ENCODE results near the gene DLX3. TPM values are rescaled to one million over a fixed set of nuclear protein-coding genes. Genes with fewer than 3 reads are reported as not detected.
"Not testable (repeated sequence)": the region's sequence is repeated elsewhere in the genome, so short reads cannot be mapped to it uniquely, and the experiment has no call there.

Gene DLX3
- 1.2 TPM for polyA plus RNA-seq (ENCODE audit: insufficient read length)
- long read RNA-seq, donor 1, partial matches to known transcripts: 0 of 3 reads
- long read RNA-seq, donor 1, other reads (novel, unspliced or antisense): 0 of 3 reads
- long read RNA-seq, donor 2: 0 reads
- long read RNA-seq, donor 3, partial matches to known transcripts: 0 of 1 reads
- long read RNA-seq, donor 3, other reads (novel, unspliced or antisense): 0 of 1 reads
- long read RNA-seq, donor 4: 0 reads
- long read RNA-seq, donor 5: 0 reads
- long read RNA-seq, donor 6, partial matches to known transcripts: 0 of 1 reads
- long read RNA-seq, donor 6, other reads (novel, unspliced or antisense): 0 of 1 reads
- long read RNA-seq, donor 7, partial matches to known transcripts: 0 of 2 reads
- long read RNA-seq, donor 7, other reads (novel, unspliced or antisense): 0 of 2 reads
- long read RNA-seq, donor 8: 0 reads

DNA sequence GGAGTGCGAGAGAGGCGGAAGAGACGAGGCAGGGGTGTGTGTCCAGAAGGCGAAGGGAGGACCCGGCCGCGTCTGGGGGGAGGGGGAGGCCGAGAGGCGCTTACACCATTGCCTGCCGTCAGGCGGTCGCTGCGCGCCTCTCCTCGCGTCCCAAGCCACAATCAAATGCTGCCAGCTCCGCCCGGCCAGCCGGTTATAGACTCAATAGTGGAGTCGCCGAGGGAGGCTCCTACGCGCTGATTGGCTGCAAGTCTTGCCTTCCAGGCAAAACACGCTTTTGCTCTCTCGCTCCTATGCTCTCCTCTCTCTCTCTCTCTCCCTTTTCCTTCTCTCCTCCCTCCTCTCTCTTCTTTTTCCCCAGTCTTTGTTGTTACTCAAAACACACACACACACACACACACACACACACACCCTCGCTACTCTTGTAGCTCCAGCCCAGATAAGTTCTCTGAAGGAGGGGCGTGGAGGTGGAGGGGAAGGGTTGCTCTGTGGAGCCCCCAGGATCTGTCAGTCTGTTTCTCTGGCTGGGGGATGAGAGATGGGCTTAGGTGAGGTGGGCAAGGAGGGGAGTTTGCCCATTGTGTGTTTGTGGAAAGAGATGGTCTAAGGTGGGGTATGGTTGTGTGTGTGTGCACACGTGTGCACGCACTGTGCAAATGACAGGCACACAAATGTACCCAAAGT, at the start of gene DLX3:
Gene DLX3, minus strand, starts transcription at position 170 of the 684 bp plus-strand sequence. CDS start 226 bp downstream, outside the sequence.
- peak; percentile 77 for DNase-seq

DNA sequence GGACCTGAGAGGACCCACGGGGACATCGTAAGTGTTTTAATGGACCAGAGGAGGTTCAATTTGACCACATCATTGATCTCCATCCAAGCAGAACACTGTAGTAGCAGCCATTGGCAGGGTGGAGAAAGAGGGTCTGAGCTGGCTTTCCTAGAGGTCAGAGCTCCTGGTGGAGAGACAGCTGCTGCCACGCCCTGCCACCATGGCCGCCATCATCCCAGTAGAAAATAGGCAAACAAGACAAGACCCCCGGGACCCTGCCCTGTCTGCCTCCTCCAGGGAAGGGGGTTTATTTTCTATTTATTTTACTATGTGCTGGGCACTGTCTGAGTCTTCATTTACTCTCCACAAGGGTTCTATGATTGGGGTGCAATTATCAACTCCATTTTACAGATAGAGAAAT, 49.5 kb upstream of the DLX3 start:
- no peak for DNase-seq

DNA sequence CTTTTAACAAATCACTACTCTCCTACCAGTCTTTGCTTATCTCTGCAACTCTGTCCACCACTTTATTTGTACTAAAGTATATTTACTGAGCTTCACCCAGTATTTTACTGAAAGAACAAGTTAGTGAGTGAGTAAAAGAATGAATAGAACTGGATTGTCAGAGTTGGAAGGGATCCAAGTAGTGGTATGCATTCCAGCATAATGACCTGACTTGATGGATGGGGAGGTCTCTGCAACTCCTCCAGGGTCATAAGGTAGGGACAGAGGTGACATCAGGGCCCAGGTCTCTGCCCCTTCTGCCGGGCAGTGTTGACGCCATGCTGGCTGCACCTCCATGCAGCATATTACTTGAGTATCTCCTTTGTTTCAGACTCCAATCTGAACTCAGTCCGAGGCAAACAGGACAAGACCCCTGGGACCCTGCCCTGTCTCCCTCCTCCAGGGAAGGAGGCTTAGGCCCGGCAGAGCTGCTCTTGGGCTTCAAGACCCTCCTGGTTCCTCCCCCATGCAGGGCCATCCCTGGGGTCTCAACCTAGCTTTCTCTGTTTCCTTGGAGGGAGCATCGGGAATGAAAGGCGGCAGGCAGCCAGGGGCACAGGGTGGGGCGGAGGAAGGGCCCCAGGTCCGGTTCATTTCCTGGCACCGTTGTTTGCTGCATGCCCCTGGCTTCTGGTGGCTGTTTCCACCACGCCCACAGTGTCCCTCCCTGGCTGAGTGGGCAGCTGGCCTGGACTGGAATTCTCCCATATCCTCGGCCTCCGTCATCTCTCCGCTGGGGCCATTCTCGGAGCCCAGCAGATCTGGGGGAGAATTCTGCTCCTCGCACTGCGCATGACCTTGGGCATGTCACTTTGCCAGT, 48.5 kb upstream of the DLX3 start:
- DNase-seq: no peak

DNA sequence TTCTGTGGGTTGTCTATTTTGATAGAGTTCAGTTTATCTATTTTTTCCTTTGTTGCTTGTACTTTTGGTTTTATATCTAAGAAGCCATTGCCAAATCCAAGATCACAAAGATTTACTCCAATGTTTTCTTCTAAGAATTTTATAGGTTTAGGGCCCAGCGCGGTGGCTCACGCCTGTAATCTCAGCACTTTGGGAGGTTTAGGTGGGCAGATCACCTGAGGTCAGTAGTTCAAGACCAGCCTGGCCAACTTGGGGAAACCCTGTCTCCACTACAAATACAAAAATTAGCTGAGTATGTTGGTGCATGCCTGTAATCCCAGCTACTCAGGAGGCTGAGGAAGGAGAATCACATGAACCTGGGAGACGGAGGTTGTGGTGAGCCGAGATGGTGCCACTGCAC, 47.2 kb upstream of the DLX3 start:
- no peak for DNase-seq

DNA sequence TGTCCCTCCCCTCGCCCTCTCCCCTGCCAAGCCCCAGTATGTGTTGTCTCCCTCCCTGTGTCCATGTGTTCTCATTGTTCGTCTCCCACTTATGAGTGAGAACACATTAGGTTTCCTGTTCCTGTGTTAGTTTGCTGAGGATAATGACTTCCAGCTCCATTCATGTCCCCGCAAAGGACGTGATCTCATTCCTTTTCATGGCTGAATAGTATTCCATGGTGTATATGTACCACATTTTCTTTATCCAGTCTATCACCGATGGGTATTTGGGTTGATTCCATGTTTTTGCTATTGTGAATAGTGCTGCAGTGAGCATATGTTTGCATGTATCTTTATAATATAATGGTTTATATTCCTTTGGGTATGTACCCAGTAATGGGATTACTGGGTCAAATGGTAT, 45.5 kb upstream of the DLX3 start:
- not testable (repeated sequence) for DNase-seq

DNA sequence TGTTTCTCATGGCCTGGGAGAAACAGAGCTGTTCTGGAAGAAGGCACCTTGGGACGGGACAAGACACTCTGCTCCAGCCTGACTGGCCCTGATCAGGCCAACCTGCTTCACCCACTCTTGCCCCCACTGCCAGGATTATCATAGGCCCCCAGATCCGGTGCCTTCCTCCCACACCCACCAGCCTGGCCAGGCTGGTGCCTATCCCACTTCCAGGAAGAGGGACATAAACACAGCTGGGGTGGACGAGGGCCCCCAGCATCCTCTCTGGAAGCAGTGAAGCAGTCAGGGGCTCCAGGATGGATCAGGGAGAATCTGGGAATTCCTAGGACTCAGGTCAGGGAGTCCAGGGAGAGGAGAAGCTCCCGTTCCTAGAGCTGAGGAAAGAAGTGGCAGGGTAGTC, 44.0 kb upstream of the DLX3 start:
- DNase-seq: no peak

DNA sequence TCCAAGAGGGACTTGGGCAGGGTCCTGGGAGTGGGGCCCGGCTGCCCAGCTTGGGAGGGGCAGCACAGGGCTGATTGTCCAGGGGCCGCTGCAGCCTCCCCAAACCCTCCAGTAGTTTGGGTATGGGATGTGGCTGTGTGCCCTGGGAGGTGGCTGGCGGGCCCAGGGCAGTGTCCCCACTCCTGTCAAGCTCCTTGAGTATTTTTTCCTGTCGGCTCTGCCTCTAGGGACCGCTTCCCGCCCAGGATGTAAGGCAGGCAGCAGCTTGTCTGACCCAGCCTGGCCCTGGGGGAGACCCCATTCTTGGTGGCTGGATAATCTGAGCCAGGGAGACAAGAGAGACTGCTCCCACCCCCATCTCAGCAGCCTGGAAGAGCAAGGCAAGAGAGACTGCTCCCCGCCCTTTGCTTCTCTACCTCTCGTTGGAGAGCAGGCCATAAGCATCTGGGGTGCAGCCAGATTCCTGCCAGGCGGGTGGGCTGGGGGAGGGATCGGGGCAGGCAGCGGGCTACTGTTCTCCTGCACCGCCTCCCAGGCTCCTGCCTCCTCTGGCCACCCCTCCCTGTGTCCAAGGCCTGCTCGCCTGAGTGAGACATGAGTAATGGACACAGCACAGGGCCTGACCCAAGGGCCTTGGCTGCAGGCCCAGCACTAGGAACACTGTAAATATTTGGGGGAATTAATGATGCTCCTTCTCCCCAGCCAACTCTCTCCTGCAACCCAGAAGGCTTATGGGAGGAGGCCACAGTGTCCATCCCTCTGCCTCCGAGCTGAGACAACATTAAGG, 42.5 kb upstream of the DLX3 start:
- DNase-seq: no peak

DNA sequence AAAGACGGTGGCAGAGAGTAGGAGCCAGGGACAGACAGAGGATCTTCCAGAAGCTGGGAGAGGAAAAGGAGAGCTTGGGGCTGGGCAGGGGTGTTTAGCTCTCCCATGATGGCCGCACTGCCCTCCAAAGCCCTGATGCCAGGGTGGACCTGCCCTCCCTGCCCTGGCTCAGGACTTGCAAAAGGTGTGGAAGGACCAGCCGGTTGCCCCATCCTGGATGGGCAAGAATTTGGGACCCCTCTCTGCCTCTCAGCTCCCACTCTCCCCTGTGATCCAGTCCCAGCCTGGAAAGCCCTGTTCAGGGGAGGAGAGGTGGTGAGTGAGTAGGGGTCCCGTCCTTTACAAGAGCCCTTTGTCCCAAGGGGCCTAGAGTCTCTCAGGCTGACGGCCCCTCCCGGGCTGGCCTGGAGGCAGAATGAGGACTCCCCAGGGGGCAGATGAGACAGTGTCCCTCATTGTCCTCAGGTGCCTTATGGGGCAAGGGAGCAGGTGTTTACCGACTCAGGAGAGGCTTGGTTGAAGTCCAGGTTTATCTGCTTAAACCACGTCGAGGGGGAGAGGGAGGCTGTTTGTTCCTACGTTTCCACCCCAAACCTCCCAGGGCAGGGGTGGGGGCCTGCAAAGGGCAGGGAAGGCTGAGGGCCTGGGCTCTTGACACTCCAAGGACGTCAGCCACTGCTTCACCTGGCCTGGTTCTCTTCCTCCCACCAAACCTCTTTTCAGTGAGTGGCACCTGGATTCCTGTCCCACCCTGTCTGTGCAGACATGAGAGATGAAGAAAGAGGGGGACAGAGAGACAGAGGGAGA, 41.6 kb upstream of the DLX3 start:
- no peak for DNase-seq

DNA sequence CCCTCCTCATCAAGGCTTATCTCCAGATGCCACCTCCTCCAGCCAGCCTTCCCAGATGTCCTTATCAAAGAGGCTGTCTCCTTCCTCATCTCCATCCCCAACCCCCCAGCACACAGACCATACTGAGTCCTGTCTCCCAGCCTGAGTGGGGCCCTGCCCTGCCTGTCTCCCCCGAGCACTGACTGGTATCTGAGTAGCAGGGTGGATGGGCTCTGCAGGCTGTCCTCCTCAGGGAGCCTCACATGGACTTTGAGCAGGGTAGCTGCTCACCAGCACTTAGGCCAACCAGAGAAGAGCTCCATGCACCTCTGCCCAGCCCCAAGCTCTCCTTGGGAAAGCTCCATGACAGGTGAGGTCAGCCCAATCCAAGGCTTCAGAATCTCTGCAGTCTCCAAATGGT, 40.9 kb upstream of the DLX3 start:
- DNase-seq: no peak

DNA sequence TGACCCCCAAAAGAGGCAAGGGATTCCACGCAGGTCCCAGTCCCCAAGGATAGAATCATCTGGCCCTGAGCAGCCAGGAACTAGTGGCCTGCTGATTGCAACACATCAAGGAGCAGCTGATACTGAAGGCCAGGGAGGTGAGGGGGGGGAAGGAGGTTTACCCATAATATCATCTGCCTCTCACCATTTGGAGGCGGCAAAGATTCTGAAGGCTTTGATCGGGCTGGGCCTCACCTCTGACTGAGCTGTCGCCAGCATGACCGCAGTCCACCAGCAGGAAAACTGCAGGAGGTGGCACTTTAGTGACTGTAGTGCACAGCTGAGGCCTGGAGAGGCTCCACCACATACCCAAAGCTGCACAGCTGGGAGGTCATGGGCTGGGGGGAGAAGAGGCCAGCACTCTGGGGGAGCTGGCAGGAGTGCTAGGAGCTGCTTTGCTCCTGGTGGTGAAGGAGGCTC, 40.4 kb upstream of the DLX3 start:
- DNase-seq: no peak

DNA sequence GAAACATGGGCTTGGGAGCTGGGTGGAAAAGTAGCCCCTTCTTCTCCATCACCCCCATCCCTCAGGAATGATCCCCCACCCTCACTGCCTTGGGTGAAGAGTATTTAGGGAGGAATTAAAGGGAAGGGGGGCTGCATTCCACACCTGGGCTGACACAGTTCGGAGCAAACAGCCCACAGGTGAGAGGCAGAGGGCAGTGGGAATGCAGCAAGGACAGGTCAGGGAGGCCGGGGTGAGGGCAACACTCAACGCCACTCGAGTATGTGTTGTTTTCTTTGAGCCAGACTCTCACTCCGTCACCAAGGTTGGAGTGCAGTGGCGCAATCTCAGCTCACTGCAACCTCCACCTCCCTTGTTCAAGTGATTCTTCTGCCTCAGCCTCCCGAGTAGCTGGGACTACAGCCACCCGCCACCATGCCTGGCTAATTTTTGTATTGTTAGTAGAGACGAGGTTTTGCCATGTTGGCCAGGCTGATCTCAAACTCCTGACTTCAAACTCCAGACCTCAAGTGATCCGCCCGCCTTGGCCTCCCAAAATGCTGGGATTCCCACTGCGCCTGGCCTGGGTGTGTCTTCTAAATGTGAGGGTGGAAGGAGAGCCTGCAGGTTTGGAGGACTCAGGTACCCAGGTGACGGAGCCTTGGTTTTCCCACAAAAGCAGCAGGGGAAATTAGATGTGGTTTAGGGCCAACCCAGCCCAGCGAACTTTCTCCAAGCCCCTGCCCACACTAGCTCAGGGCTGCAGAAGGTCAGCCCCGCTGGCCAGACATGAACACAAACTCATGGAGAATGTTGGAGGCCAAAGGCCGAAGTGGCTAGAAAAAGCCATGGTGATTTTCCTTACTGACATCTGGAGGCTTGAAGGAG, 39.7 kb upstream of the DLX3 start:
- DNase-seq: no peak

DNA sequence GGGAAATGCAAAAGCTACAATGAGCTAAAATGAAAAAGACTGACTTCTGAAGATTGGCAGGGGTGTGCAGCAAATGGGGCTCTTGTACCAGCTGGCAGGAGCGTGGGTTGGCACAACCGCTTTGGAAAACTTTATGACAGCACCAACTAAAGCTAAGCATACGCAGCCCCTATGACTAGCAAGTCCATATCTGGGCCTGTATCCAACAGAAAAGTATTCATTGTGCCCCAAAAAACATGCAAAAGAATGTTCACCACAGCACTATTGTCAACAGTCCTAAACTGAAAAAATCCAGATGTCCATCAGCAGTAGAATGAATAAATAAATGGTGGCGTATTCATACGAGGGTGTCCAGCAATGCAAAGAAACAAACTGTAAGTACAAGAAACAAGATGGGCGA, 38.3 kb upstream of the DLX3 start:
- no peak for DNase-seq

DNA sequence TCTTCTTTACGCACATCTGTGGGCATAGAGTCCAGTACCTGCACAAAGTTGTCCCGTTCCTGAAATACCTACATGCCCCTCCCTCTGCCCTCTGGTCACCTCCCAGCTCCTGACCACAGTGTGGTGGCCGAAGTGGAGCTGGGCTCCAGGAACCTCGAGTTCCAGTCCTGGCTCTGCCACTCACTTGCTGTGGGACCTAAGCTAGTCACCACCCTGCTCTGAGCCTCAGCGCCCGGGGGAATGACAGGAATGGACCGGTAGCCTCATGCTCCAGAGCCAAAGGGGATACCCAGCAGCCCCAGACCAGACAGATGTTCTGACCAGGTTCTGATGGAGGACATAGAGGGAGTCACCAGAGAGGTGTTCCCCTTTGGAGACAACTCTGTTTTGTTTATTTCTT, 34.2 kb upstream of the DLX3 start:
- DNase-seq: no peak

DNA sequence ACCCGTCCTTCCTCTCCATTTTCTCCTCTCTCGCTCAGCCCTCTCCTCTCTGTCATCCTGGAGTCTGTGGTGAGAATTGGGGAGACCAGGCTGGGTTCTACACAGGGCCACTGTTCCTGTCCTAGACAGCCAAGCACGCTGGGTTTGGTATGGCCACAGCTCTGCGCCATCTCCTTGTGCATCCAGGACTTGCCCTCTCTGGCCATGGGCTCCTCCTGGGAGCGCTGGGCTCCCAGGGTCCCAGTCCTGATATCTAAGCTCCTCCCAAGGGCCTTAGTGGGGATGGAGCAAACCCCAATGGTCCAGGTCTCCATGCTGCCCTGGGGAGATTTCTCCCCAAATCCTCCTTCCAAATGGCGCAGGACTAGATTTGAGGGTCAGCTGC, 33.7 kb upstream of the DLX3 start:
- no peak for DNase-seq

DNA sequence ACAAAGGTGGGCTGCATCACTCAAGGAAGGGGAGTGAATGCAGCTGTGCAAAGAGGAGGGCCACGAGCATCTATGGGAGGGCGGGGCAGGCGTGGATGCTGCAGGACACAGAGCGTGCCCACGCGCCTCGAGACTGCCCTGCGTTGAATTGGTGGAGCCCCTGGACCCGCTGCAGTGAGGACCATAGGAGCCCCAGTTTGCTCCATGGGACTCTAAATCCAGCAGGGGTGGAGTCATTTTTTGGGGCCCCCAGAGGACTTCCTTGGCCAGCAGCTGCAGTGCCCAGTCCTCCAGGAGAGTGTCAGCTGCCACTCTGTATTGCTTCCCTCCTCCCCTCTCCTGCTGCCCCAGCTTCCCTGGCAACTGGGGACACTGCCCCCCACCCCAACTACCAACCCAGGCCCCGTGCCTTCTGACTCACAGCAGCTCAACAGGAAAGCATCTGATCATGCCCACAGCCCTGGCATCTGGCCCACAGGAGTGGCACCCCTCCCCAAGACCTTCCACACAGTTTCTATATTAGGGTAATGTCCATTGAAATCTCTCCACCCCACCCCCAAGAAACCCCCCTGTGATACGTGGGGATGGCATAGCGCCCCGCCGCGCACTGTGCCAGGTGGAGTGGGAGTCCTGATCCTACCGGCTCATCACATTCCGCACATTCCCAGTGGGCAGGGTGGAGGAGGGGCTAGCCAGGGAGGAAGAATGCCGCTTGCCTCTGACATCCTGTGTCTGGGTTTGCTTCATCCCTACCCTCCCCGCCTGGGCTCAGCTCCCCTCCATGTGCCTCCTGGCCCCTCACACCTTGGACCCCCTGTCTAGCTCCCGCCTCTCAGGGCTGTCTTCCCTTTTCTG, 33.1 kb upstream of the DLX3 start:
- DNase-seq: peak; percentile 53

DNA sequence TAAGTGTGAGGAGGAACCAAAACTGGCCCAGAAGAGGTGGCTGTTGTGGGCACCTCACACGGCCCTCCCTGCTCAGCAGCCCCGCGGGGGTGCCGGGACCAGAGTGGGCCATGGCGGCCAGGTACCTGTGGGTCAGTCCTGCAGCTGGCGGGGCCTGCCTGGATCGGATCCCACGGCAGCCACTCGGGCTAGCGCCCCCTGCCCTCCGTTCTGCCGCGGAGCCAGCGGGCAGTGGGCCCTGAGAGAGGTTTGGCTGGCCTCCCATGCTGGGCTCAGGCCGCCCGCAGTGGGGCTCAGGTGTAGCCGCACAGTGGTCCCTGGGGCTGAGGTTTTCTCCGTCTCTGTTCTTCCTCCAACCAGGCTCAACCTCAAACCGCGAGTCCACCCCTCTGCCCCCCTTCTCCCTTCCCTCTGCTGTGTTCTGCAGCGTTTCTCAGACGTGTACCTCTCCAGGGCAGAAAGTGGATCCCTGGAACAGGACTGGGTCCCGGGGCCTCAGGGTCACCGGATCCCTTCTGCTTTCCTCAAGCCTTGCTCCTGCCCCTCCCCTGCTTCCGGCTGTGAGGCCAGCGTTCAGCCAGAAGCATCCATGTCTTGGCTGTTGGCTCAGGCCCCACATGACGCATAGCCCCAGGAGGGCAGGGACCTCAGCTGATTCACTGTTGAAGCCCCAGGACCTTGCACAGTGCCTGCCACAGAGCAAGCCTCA, 32.3 kb upstream of the DLX3 start:
- DNase-seq: no peak

DNA sequence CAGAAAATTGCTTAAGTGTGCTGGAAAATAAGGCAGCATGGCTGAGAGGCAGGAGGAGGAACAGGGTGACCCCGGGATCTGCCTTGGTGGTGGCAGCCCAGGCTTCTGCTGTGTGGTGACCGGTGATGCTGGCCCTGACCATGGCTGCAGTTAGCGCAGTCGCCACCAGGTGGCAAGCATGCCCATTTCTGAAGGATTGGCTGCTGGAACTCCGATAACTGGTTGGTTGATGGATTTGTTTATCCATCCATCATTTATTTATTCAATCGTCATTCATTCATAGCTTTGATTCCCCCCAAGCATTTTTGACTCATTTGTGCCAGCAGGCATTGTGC, 31.8 kb upstream of the DLX3 start:
- peak; percentile 70 for DNase-seq

DNA sequence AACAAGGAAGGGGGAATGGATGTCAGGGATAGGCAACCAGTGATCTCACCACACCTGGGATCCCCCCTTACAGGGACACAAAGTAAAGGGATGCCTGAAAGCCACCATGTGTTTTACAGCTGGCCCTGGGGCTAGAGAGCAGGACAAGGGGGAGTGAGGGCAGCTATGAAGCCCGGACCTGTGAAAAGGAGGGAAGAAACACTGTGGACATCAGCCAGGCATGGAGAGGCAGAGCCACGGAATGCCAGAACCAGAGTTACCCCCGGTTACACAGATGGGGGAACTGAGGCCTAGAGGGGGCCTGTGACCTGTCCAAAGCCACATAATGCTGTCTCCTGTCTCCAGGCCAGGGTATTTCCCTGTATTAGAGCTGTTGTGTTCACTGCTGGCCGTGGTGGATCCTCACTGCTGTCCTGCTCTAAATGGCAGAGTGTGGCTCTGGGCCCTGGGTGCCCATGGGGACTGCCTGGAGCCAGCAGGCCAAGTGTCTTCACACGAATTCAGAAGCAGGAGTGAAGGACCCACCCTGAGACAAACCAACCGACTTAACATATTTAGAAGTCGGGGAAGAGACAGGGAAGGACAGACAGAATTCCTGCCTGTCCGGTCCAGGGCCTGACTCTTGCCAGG, 31.1 kb upstream of the DLX3 start:
- no peak for DNase-seq
